Endothelial cell of umbilical vein (primary cell): ENCODE data around the gene LRRC3C. TPM values are rescaled to one million over a fixed set of nuclear protein-coding genes. Genes with fewer than 3 reads are reported as not detected.

Source experiments
- BruUV-seq: library from RNA; stranded (reverse); fragments of 400-500 nt; replicated peaks from 2 replicates; lab custom pipeline; 2021; lab: Mats Ljungman, UMichigan
- CTCF ChIA-PET: fragments of 300-600, 350-600 bp; sonication (Branson Sonifier 250); formaldehyde crosslinking; loops from one replicate; lab custom pipeline; 2021; ENCODE audit warnings: antibody characterized with exemption, inconsistent platforms; lab: Charles Lee
- POLR2A ChIA-PET: fragments of 300-600, 350-600 bp; sonication (Branson Sonifier 250); formaldehyde crosslinking; loops from one replicate; lab custom pipeline; 2021; ENCODE audit warnings: antibody characterized with exemption, inconsistent platforms; lab: Charles Lee
- DNase-seq: peaks from one replicate; pipeline ENCODE4 v3.0.0-alpha.2; 2011; ENCODE audit warnings: low read depth, low spot score
- FAIRE-seq: peaks from 2 replicates; lab custom pipeline; 2011; peaks lifted over from hg19 to GRCh38; lab: Jason Lieb, UNC
- H2AFZ ChIP-seq: 2 replicates; pipeline ENCODE4 v1.6.0; 2012; ENCODE audit warnings: low read depth, low read length, control low read depth, inconsistent platforms
- H3K27ac ChIP-seq: 2 replicates; pipeline ENCODE4 v1.5.1; 2011; ENCODE audit warnings: low read depth, mild to moderate bottlenecking, control low read depth, low read length, moderate library complexity; ENCODE audit not compliant: insufficient read depth
- H3K27me3 ChIP-seq, 2 experiments: 2 replicates each; pipeline versions ENCODE4 v1.6.0 to v1.6.1; 2011; ENCODE audit warnings: low read length in 2 of 2, mixed read lengths in 1 of 2; ENCODE audit not compliant: control insufficient read depth in 2 of 2, insufficient read depth in 2 of 2
- H3K36me3 ChIP-seq, 2 experiments: 2 replicates in 1 of 2; 3 replicates in 1 of 2; pipeline ENCODE4 v1.5.1; 2011; ENCODE audit warnings: low read length in 2 of 2, mild to moderate bottlenecking in 1 of 2, moderate library complexity in 1 of 2; ENCODE audit not compliant: control insufficient read depth in 2 of 2, insufficient read depth in 2 of 2; ENCODE audit errors: extremely low read depth in 1 of 2
- H3K4me1 ChIP-seq: 3 replicates; pipeline ENCODE4 v1.5.1; 2011; ENCODE audit warnings: mild to moderate bottlenecking, low read length; ENCODE audit not compliant: control insufficient read depth, insufficient read depth; ENCODE audit errors: extremely low read depth
- H3K4me2 ChIP-seq: 2 replicates; pipeline ENCODE4 v1.6.1; 2011; ENCODE audit warnings: low read length, control low read depth, mixed read lengths; ENCODE audit not compliant: insufficient read depth
- H3K4me3 ChIP-seq, 3 experiments: fragments of 200-600 bp in 1 of 3; sonication (generic), shearing (Covaris generic) in 1 of 3; replicated peaks in 1 of 3; 2 replicates each; pipeline ENCODE4 v1.5.1; 2011 to 2016; ENCODE audit warnings: control low read depth in 3 of 3, low read length in 3 of 3, mild to moderate bottlenecking in 2 of 3, inconsistent platforms in 1 of 3, low read depth in 1 of 3, moderate library complexity in 1 of 3; ENCODE audit not compliant: insufficient read depth in 1 of 3
- H3K79me2 ChIP-seq: 2 replicates; pipeline ENCODE4 v1.6.0; 2012; ENCODE audit warnings: low read length, inconsistent platforms; ENCODE audit not compliant: control insufficient read depth, insufficient read depth
- H3K9ac ChIP-seq: replicated peaks from 2 replicates; pipeline ENCODE3; 2011; ENCODE audit warnings: low read length, control low read depth; ENCODE audit not compliant: insufficient read depth; ENCODE audit errors: extremely low read depth
- H3K9me1 ChIP-seq: replicated peaks from 3 replicates; pipeline ENCODE4 v1.6.0; 2011; ENCODE audit warnings: mild to moderate bottlenecking, low read length; ENCODE audit not compliant: control insufficient read depth, insufficient read depth; ENCODE audit errors: extremely low read depth
- H3K9me3 ChIP-seq: replicated peaks from 2 replicates; pipeline ENCODE4 v1.5.1; 2012; ENCODE audit warnings: low read length, inconsistent platforms; ENCODE audit not compliant: control insufficient read depth, insufficient read depth
- H4K20me1 ChIP-seq: replicated peaks from 2 replicates; pipeline ENCODE3; 2011; ENCODE audit warnings: mild to moderate bottlenecking, low read length; ENCODE audit not compliant: control insufficient read depth, insufficient read depth; ENCODE audit errors: extremely low read depth
- CTCF ChIP-seq, 2 donors: IDR thresholded peaks; 1 replicate in 1 of 2; 2 replicates in 1 of 2; pipeline ENCODE4 v1.5.1; 2011; ENCODE audit warnings: low read length in 2 of 2, mild to moderate bottlenecking in 2 of 2, moderate library complexity in 2 of 2, control low read depth in 1 of 2, inconsistent platforms in 1 of 2, low read depth in 1 of 2; ENCODE audit not compliant: insufficient read depth in 1 of 2; ENCODE audit errors: extremely low read depth in 1 of 2
- EZH2 ChIP-seq: IDR thresholded peaks from 2 replicates; pipeline ENCODE4 v1.6.1; 2012; ENCODE audit warnings: borderline replicate concordance, low read depth, mild to moderate bottlenecking, moderate library complexity, low read length, inconsistent platforms; ENCODE audit not compliant: severe bottlenecking
- FOS ChIP-seq: IDR thresholded peaks from 2 replicates; pipeline ENCODE4 v1.6.1; 2011; ENCODE audit warnings: mild to moderate bottlenecking, low read length, moderate library complexity, borderline replicate concordance; ENCODE audit not compliant: insufficient read depth
- GATA2 ChIP-seq: IDR thresholded peaks from 2 replicates; pipeline ENCODE4 v1.7.0; 2011; ENCODE audit warnings: low read depth, mild to moderate bottlenecking, moderate library complexity, mixed read lengths, low read length; ENCODE audit not compliant: insufficient read length, insufficient read depth
- JUN ChIP-seq: IDR thresholded peaks from 2 replicates; pipeline ENCODE4 v1.6.1; 2011; ENCODE audit warnings: borderline replicate concordance, low read depth; ENCODE audit not compliant: insufficient read length, insufficient read depth
- MYC ChIP-seq: IDR thresholded peaks from one replicate; pipeline ENCODE4 v1.6.1; 2011; ENCODE audit warnings: mild to moderate bottlenecking, low read depth, low read length
- POLR2A ChIP-seq: IDR thresholded peaks from 2 replicates; pipeline ENCODE4 v1.6.1; 2012; ENCODE audit warnings: low read depth, mild to moderate bottlenecking, control low read depth, low read length
- POLR2AphosphoS5 ChIP-seq: IDR thresholded peaks from 2 replicates; pipeline ENCODE4 v1.6.1; 2012; ENCODE audit warnings: low read depth, mild to moderate bottlenecking, control low read depth, low read length, moderate library complexity; ENCODE audit not compliant: insufficient read depth
- dilution Hi-C: fragments of 300-500 bp; cut with MboI; formaldehyde crosslinking; loops from one replicate; pipeline ENCODE4 v1.15.0; 2019; ENCODE audit warnings: low sequenced_read_pairs; ENCODE audit not compliant: extremely low pct_ligation_motif_present
- intact Hi-C: fragments of 100-400 bp; cut with micrococcal nuclease; formaldehyde crosslinking; loops from one replicate; pipeline ENCODE4 v1.10.0; 2022
- polyA plus RNA-seq, 4 experiments: library from polyadenylated mRNA; depleted of rRNA in 3 of 4; stranded (reverse) in 3 of 4; unstranded in 1 of 4; fragments of >200 nt; gene quantifications; 2 replicates each; pipeline versions ENCODE4 v1.2.1 to v1.2.3, GENCODE V29; 2011 to 2012; ENCODE audit warnings: missing spikeins in 1 of 4
- total RNA-seq: library from RNA; stranded (reverse); gene quantifications from 2 replicates; pipeline ENCODE4 v1.2.3, GENCODE V29; 2021
- TF ChIP-seq, protein P1 (sequence below): IDR thresholded peaks from 2 replicates; pipeline ENCODE4 v1.6.1; 2011; ENCODE audit not compliant: insufficient read depth, insufficient read length

LRRC3C gene
- total and polyA plus RNA-seq, 2 donors (not counting 3 experiments of a cell fraction or from before 2014, with no cell fraction given), result not detected

DNA sequence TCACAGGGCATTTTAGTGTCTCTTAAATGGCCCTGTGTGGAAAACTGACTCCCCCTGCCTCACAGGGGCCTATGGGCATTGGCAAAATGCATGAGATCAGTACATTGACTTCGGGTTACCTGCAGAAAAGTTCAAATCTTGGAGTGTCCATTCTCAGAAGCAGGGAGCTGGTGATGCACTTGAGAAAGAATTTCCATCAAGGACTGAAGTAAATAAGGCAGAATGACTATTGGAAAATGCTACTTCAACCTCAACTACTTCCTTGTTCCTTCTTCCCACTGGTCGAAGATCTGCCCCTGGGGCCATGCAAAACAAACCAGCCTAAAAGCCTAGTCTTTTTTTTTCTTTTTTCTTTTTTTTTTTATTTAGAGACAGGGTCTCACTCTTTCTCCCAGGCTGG lies 21.5 kb downstream of the LRRC3C start:
- Histone ChIP-seq H3K36me3 (no peaks in the 10 kb centered on the region), H3K4me3 (no peak overlapping the region), H3K27me3 (peaks cover 0 to 3% of the 10 kb centered on the region in 2 experiments), H3K4me1 (peaks cover 3% of the 10 kb centered on the region), H3K27ac (no peak overlapping the region), H3K4me2 (no peak overlapping the region), H3K9me1 (no peaks in the 10 kb centered on the region), H2AFZ (no peak overlapping the region), H3K9me3 (no peaks in the 10 kb centered on the region), H3K79me2 (no peaks in the 10 kb centered on the region), H3K9ac (no peak overlapping the region), H4K20me1 (no peaks in the 10 kb centered on the region)
- POLR2A ChIA-PET, result no interaction called here
- CTCF ChIA-PET, result interaction anchor here (0.8 kb wide), 1 partner anchor 20 kb away, joined by 3 read pairs; no protein-coding TSS in a partner anchor
- intact Hi-C loops, result no loop called here
- dilution Hi-C loops, result no loop called here
- TF ChIP-seq FOS (no peak), MYC (no peak), POLR2AphosphoS5 (no peak), POLR2A (no peak), EZH2 (no peak), GATA2 (no peak), CTCF (IDR thresholded peaks at IDR 0.05; ENCODE audit: extremely low read depth in 1 of 2, insufficient read depth in 1 of 2, low read depth in 1 of 2, low read length in 2 of 2) (no peak), JUN (no peak)
- TF ChIP-seq, protein P1, sequence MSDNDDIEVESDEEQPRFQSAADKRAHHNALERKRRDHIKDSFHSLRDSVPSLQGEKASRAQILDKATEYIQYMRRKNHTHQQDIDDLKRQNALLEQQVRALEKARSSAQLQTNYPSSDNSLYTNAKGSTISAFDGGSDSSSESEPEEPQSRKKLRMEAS, result no peak
- DNase-seq, result no peak
- no peak for FAIRE-seq
- BruUV-seq, result no TSS peak
